H1 (cell line): Measurements from ENCODE around the gene E2F2. TPM values are rescaled to one million over a fixed set of nuclear protein-coding genes. Genes with fewer than 3 reads are reported as not detected.

Source experiments
- CTCF ChIA-PET: fragments of 300-600 bp; sonication (Branson Sonifier 250); formaldehyde crosslinking; loops from one replicate; lab custom pipeline; 2021; ENCODE audit not compliant: partially characterized antibody; lab: Charles Lee
- POLR2A ChIA-PET: fragments of 300-600 bp; sonication (Branson Sonifier 250); formaldehyde crosslinking; loops from one replicate; lab custom pipeline; 2021; ENCODE audit warnings: inconsistent platforms; ENCODE audit not compliant: partially characterized antibody; lab: Charles Lee
- DNase-seq, 2 experiments: peaks; one replicate each; pipeline versions ENCODE4 v3.0.0 to v3.0.0-alpha.2; 2010 to 2022; ENCODE audit warnings: low spot score in 2 of 2, low read depth in 1 of 2, mixed read lengths in 1 of 2
- FAIRE-seq: peaks from 2 replicates; lab custom pipeline; 2011; peaks lifted over from hg19 to GRCh38; lab: Jason Lieb, UNC
- H2AFZ ChIP-seq: 2 replicates; pipeline ENCODE4 v1.8.1; 2012; ENCODE audit warnings: low read length, inconsistent platforms
- H2AK5ac ChIP-seq: 2 replicates; pipeline ENCODE4 v1.6.1; 2013; ENCODE audit warnings: low read depth, low read length
- H2BK120ac ChIP-seq: replicated peaks from 2 replicates; pipeline ENCODE3; 2013; ENCODE audit warnings: low read depth, low read length, inconsistent platforms
- H2BK12ac ChIP-seq: 2 replicates; pipeline ENCODE4 v1.6.1; 2013; ENCODE audit warnings: low read depth, low read length
- H2BK15ac ChIP-seq: 2 replicates; pipeline ENCODE4 v1.6.1; 2013; ENCODE audit warnings: low read length
- H2BK20ac ChIP-seq: 2 replicates; pipeline ENCODE4 v1.6.1; 2013; ENCODE audit warnings: low read length
- H2BK5ac ChIP-seq: 2 replicates; pipeline ENCODE4 v1.6.1; 2013; ENCODE audit warnings: low read depth, low read length
- H3K14ac ChIP-seq: 2 replicates; pipeline ENCODE4 v1.6.1; 2013; ENCODE audit warnings: inconsistent platforms; ENCODE audit not compliant: insufficient read length
- H3K18ac ChIP-seq: 2 replicates; pipeline ENCODE4 v1.6.1; 2013; ENCODE audit warnings: low read length; ENCODE audit errors: extremely low read depth
- H3K23ac ChIP-seq: 2 replicates; pipeline ENCODE4 v1.6.1; 2013; ENCODE audit warnings: inconsistent platforms; ENCODE audit not compliant: insufficient read length
- H3K23me2 ChIP-seq: 2 replicates; pipeline ENCODE4 v1.6.1; 2013; ENCODE audit warnings: low read depth, low read length
- H3K27ac ChIP-seq: 2 replicates; pipeline ENCODE4 v1.6.1; 2011; ENCODE audit warnings: low read depth, low read length, inconsistent platforms
- H3K27me3 ChIP-seq, 4 experiments: replicated peaks in 1 of 4; 1 replicate in 1 of 4; 2 replicates in 3 of 4; pipeline versions ENCODE4 v1.6.1 to v1.8.1; 2011 to 2013; ENCODE audit warnings: low read length in 3 of 4, mild to moderate bottlenecking in 3 of 4, inconsistent platforms in 2 of 4, mixed read lengths in 2 of 4, moderate library complexity in 1 of 4; ENCODE audit not compliant: control insufficient read depth in 3 of 4, insufficient read depth in 3 of 4; ENCODE audit errors: extremely low read depth in 1 of 4
- H3K36me3 ChIP-seq, 4 experiments: 2 replicates each; pipeline versions ENCODE4 v1.6.1 to v1.8.1; 2011 to 2013; ENCODE audit warnings: mild to moderate bottlenecking in 4 of 4, low read length in 3 of 4, moderate library complexity in 2 of 4, control low read depth in 1 of 4, inconsistent platforms in 1 of 4; ENCODE audit not compliant: insufficient read depth in 4 of 4, control insufficient read depth in 2 of 4
- H3K4ac ChIP-seq: replicated peaks from 2 replicates; pipeline ENCODE3; 2013; ENCODE audit warnings: low read length, low read depth, mixed read lengths, inconsistent platforms; ENCODE audit not compliant: insufficient read length
- H3K4me1 ChIP-seq, 4 experiments: replicated peaks in 1 of 4; 1 replicate in 1 of 4; 2 replicates in 3 of 4; pipeline versions ENCODE4 v1.6.1 to v1.8.1; 2011 to 2013; ENCODE audit warnings: low read length in 3 of 4, inconsistent platforms in 2 of 4, mixed read lengths in 1 of 4; ENCODE audit not compliant: insufficient read depth in 4 of 4, control insufficient read depth in 3 of 4
- H3K4me2 ChIP-seq, 2 experiments: 2 replicates each; pipeline versions ENCODE4 v1.6.1 to v1.8.1; 2011 to 2013; ENCODE audit warnings: low read depth in 2 of 2, low read length in 2 of 2, control low read depth in 1 of 2, inconsistent platforms in 1 of 2, mild to moderate bottlenecking in 1 of 2; ENCODE audit not compliant: insufficient read depth in 1 of 2
- H3K4me3 ChIP-seq, 4 experiments: fragments of 200-600, 300-600 bp in 1 of 4; sonication (generic), shearing (Covaris generic), sonication (Bioruptor Twin) in 1 of 4; 2 replicates each; pipeline versions ENCODE4 v1.5.1 to v1.8.1; 2011 to 2016; ENCODE audit warnings: low read length in 4 of 4, low read depth in 3 of 4, control low read depth in 2 of 4, inconsistent platforms in 2 of 4, mild to moderate bottlenecking in 2 of 4, mixed read lengths in 1 of 4, moderate library complexity in 1 of 4; ENCODE audit not compliant: insufficient read depth in 2 of 4; ENCODE audit errors: extremely low read depth in 1 of 4
- H3K56ac ChIP-seq: replicated peaks from 2 replicates; pipeline ENCODE3; 2013; ENCODE audit warnings: low read depth, mild to moderate bottlenecking, mixed read lengths, low read length, inconsistent platforms; ENCODE audit not compliant: insufficient read length
- H3K79me1 ChIP-seq: 2 replicates; pipeline ENCODE4 v1.6.1; 2013; ENCODE audit warnings: low read depth, low read length, control low read depth
- H3K79me2 ChIP-seq, 2 experiments: 2 replicates each; pipeline versions ENCODE4 v1.6.1 to v1.8.1; 2012 to 2013; ENCODE audit warnings: low read length in 2 of 2, mild to moderate bottlenecking in 2 of 2, inconsistent platforms in 1 of 2; ENCODE audit not compliant: insufficient read depth in 2 of 2, control insufficient read depth in 1 of 2
- H3K9ac ChIP-seq, 4 experiments: replicated peaks in 1 of 4; 1 replicate in 1 of 4; 2 replicates in 3 of 4; pipeline versions ENCODE4 v1.6.1 to v1.8.1; 2011 to 2013; ENCODE audit warnings: low read depth in 3 of 4, low read length in 3 of 4, control low read depth in 2 of 4, mild to moderate bottlenecking in 2 of 4, moderate library complexity in 2 of 4, inconsistent platforms in 1 of 4; ENCODE audit errors: extremely low read depth in 1 of 4
- H3K9me3 ChIP-seq, 2 experiments: 2 replicates each; pipeline versions ENCODE4 v1.6.1 to v1.8.1; 2012 to 2013; ENCODE audit warnings: mild to moderate bottlenecking in 2 of 2, moderate library complexity in 2 of 2, control low read depth in 1 of 2, inconsistent platforms in 1 of 2, low read depth in 1 of 2, low read length in 1 of 2, mixed read lengths in 1 of 2; ENCODE audit not compliant: insufficient read depth in 2 of 2
- H4K20me1 ChIP-seq, 2 experiments: replicated peaks in 1 of 2; 2 replicates each; pipeline versions ENCODE3 to v1.8.1; 2011 to 2013; ENCODE audit warnings: inconsistent platforms in 2 of 2, low read length in 2 of 2, mild to moderate bottlenecking in 1 of 2; ENCODE audit not compliant: insufficient read depth in 2 of 2, control insufficient read depth in 1 of 2
- H4K5ac ChIP-seq: 2 replicates; pipeline ENCODE4 v1.6.1; 2013; ENCODE audit warnings: low read length, low read depth, mixed read lengths, inconsistent platforms; ENCODE audit not compliant: insufficient read length
- H4K8ac ChIP-seq: 2 replicates; pipeline ENCODE4 v1.8.0; 2013; ENCODE audit warnings: mild to moderate bottlenecking, moderate library complexity, low read length, inconsistent platforms; ENCODE audit not compliant: insufficient read depth; ENCODE audit errors: extremely low read depth
- H4K91ac ChIP-seq: replicated peaks from 2 replicates; pipeline ENCODE3; 2013; ENCODE audit warnings: low read length, mixed read lengths, inconsistent platforms; ENCODE audit not compliant: insufficient read length
- CEBPB ChIP-seq: IDR thresholded peaks from 2 replicates; pipeline ENCODE4 v1.6.1; 2012; ENCODE audit warnings: low read depth, low read length
- JUN ChIP-seq: IDR thresholded peaks from 2 replicates; pipeline ENCODE4 v1.6.1; 2011; ENCODE audit warnings: low read depth, mild to moderate bottlenecking, improper control_type of control experiment, low read length
- MAFK ChIP-seq: IDR thresholded peaks from 2 replicates; pipeline ENCODE4 v1.6.1; 2012; ENCODE audit warnings: low read depth, mild to moderate bottlenecking, improper control_type of control experiment, low read length
- NANOG ChIP-seq: IDR thresholded peaks from 2 replicates; pipeline ENCODE4 v1.6.1; 2011; ENCODE audit warnings: low read length, low read depth, mild to moderate bottlenecking, inconsistent platforms; ENCODE audit not compliant: insufficient read depth, poor library complexity, severe bottlenecking
- POLR2A ChIP-seq, 2 experiments: IDR thresholded peaks; 1 replicate in 1 of 2; 2 replicates in 1 of 2; pipeline ENCODE4 v1.6.1; 2011; ENCODE audit warnings: low read depth in 2 of 2, low read length in 2 of 2, mild to moderate bottlenecking in 2 of 2; ENCODE audit errors: control extremely low read depth in 1 of 2
- POU5F1 ChIP-seq: IDR thresholded peaks from 2 replicates; pipeline ENCODE4 v1.6.1; 2011; ENCODE audit warnings: low read depth, mild to moderate bottlenecking, low read length, moderate library complexity
- SAP30 ChIP-seq: fragments of 300-600 bp; sonication (generic); IDR thresholded peaks from 2 replicates; pipeline ENCODE4 v1.7.1; 2012; ENCODE audit warnings: low read length, moderate library complexity, mild to moderate bottlenecking, inconsistent platforms; ENCODE audit not compliant: insufficient read depth, insufficient replicate concordance
- SIRT6 ChIP-seq: IDR thresholded peaks from one replicate; pipeline ENCODE4 v1.7.1; 2012; ENCODE audit warnings: low read length, inconsistent platforms
- SP1 ChIP-seq: IDR thresholded peaks from 2 replicates; pipeline ENCODE4 v1.6.1; 2011; ENCODE audit warnings: low read depth, low read length
- TAF7 ChIP-seq: optimal IDR thresholded peaks from 2 replicates; pipeline ENCODE3; 2011; ENCODE audit warnings: low read depth, mild to moderate bottlenecking, inconsistent platforms, low read length, moderate library complexity, borderline replicate concordance
- TBP ChIP-seq: IDR thresholded peaks from 2 replicates; pipeline ENCODE4 v1.6.1; 2011; ENCODE audit warnings: low read depth, low read length, improper control_type of control experiment
- WGBS, 2 experiments: shearing (Covaris generic) in 1 of 2; methylation state at CpG; one replicate each; pipeline versions ENCODE4 v1.1.6 to v1.1.7; 2013 to 2015; ENCODE audit warnings: low lambda C conversion rate in 2 of 2, mixed read lengths in 2 of 2, inconsistent platforms in 1 of 2, low coverage in 1 of 2, missing lambda C conversion rate in 1 of 2; ENCODE audit not compliant: insufficient replicate concordance in 2 of 2, insufficient coverage in 1 of 2, insufficient read length in 1 of 2; ENCODE audit errors: extremely low coverage in 1 of 2, missing lambda C conversion rate in 1 of 2; 5-methylcytosine and 5-hydroxymethylcytosine counted together
- polyA plus RNA-seq, 7 experiments: library from polyadenylated mRNA; depleted of rRNA in 3 of 7; stranded (reverse) in 5 of 7; unstranded in 2 of 7; fragments of >200 nt in 5 of 7; fragments of 200-250 nt in 2 of 7; gene quantifications; 1 replicate in 5 of 7; 2 replicates in 1 of 7; 4 replicates in 1 of 7; pipeline versions ENCODE4 v1.2.1 to v1.2.3, GENCODE V29; 2011 to 2013; ENCODE audit warnings: missing spikeins in 2 of 7, mixed read lengths in 2 of 7
- total RNA-seq: library from RNA; stranded (reverse); fragmentation: NEBNext Ultra II Directional; extraction: Animal tissue kit (Norgen Biotek cat#: 25700); gene quantifications from 2 replicates; pipeline ENCODE4 v1.2.1, GENCODE V29; 2021

E2F2 gene
- total and polyA plus RNA-seq, 2 of the 8 experiments (the other 6 are each of a cell fraction or from before 2014, with no cell fraction given), result 1.8 to 7.0 TPM

DNA sequence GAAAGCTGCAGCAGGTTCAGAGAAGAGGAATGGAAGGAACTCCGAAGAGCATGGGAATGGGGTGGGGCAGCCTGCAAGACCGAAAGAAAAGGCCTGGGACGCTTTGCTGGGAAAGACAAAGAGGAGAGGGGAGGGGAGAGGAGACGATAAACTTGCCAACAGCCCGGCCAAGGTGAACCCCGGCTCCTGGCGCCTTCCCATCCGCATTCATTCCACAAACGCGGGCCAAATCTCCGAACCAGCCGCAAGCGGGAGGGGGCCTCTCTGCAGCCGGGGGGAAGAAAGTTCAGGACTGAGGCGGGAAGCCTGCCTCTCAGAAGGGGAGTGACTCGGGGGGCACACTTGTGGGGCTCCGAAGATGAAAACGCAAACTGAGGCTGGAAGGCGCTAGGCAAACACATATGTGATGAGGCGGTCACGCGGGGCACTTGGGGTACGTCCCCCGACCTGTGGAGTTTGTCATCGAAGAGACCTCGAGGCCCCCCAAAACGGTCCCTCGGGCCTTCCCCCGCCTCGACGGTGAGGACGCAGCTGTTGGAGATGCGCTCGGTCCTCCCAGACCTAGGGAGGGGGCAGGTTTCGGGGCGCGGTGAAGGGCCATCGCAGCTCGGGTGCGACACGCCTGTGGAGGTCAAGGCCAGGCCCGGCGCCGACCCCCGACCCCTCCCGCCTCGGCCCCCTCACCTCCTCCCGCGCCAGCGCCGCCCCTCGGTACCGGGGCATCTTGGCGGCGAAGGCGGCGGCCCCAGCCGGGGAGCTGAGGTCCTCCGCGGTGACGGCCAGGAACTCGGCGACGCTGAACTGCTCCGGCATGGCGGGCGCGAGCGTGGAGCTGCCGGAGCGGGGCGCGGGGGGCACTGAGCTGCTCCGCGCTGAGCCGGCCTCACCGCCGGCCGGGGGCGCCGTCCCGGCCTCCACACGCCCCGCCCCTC is 47.4 kb downstream of the E2F2 start, which contains the start of gene ASAP3:
TSS of gene ASAP3 (minus strand) at position 859 of the 932 bp plus-strand sequence. CDS start at position 813, 46 bp downstream.
- no peaks in the 10 kb centered on the region for H3K9me3 ChIP-seq
- FAIRE-seq, result no peak
- TF ChIP-seq MAFK (no peak), SIRT6 (no peak), SAP30 (peak; percentile 22), POLR2A (IDR thresholded peaks at IDR 0.05; ENCODE audit: control extremely low read depth in 1 of 2, low read depth in 2 of 2, low read length in 2 of 2) (peak in 1 of 2 experiments; percentile 69; a peak in 2 of 3 replicates), JUN (no peak), NANOG (no peak), CEBPB (no peak), TAF7 (peak; percentile 28), TBP (peak; percentile 19; the same call in 1 of the 2 replicates), SP1 (no peak), POU5F1 (no peak)

More for the DNA sequence above, 47.4 kb downstream of the E2F2 start, which contains the start of gene ASAP3:
- WGBS, 2 experiments, result 2% methylated on average over 41 of the region's 84 CpGs; no CpG with 5 or more reads in 1 of the 2 experiments
- ChIA-PET POLR2A (interaction anchor here (0.6 to 1.5 kb wide), 14 partner anchors 8 to 315 kb away, joined by 3 to 5 read pairs (median 3); partner anchors contain the start of genes LUZP1 and RPL11), CTCF (interaction anchor here (0.6 to 2.2 kb wide), 13 partner anchors 9 to 71 kb away, joined by 3 to 9 read pairs (median 3); no protein-coding TSS in a partner anchor)
- Histone ChIP-seq H3K4ac (peak within 1 kb of the TSS; percentile 99), H2BK120ac (peak within 1 kb of the TSS; percentile 73), H2AFZ (peak within 1 kb of the TSS; percentile 83), H4K8ac (peak within 1 kb of the TSS; percentile 77), H3K4me2 (peak within 1 kb of the TSS; percentile 72 to 99), H2AK5ac (0 out of 2 replicates have a peak within 1 kb of the TSS, but pooled peaks have one; percentile 56), H3K27me3 (peaks cover 0 to 6% (median 3%) of the 10 kb centered on the region in 4 experiments; a peak in 4 of 7 replicates), H3K79me2 (peaks cover 0 to 33% of the 10 kb centered on the region in 2 experiments; a peak in 2 of 4 replicates), H3K4me1 (peaks cover 2 to 4% (median 3%) of the 10 kb centered on the region in 4 experiments; a peak in 6 of 7 replicates), H3K4me3 (peak within 1 kb of the TSS; percentile 75 to 97 (median 78)), H3K18ac (peak within 1 kb of the TSS; percentile 97), H3K23ac (no peak within 1 kb of the TSS), H3K23me2 (peaks cover 15% of the 10 kb centered on the region), H2BK5ac (peak within 1 kb of the TSS; percentile 92), H3K36me3 (no peaks in the 10 kb centered on the region), H2BK12ac (peak within 1 kb of the TSS; percentile 94), H3K79me1 (peaks cover 4% of the 10 kb centered on the region), H3K56ac (peak within 1 kb of the TSS; percentile 92), H4K91ac (peak within 1 kb of the TSS; percentile 91), H4K20me1 (peaks cover 6 to 18% of the 10 kb centered on the region in 2 experiments), H2BK20ac (0 out of 2 replicates have a peak within 1 kb of the TSS, but pooled peaks have one; percentile 80), H4K5ac (peak within 1 kb of the TSS; percentile 100), H2BK15ac (peak within 1 kb of the TSS; percentile 3; the same call in 1 of the 2 replicates), H3K27ac (no peak within 1 kb of the TSS; the same call in 1 of the 2 replicates), H3K14ac (no peak within 1 kb of the TSS), H3K9ac (peak within 1 kb of the TSS; percentile 51 to 72 (median 63))
- peak; percentile 51 to 77 for DNase-seq
